H1 (cell line): ENCODE data around the gene KCNH1. TPM values are rescaled to one million over a fixed set of nuclear protein-coding genes. Genes with fewer than 3 reads are reported as not detected.

Experiments
- BCL11A ChIP-seq, 2 experiments: IDR thresholded peaks; one replicate each; pipeline ENCODE4 v1.6.1; 2011; ENCODE audit warnings: low read depth in 2 of 2, low read length in 2 of 2, mild to moderate bottlenecking in 2 of 2
- CEBPB ChIP-seq: IDR thresholded peaks from 2 replicates; pipeline ENCODE4 v1.6.1; 2012; ENCODE audit warnings: low read depth, low read length
- JUND ChIP-seq: IDR thresholded peaks from 2 replicates; pipeline ENCODE4 v1.6.1; 2011; ENCODE audit warnings: mild to moderate bottlenecking, improper control_type of control experiment, low read length
- MAFK ChIP-seq: IDR thresholded peaks from 2 replicates; pipeline ENCODE4 v1.6.1; 2012; ENCODE audit warnings: low read depth, mild to moderate bottlenecking, improper control_type of control experiment, low read length
- RAD21 ChIP-seq, 2 experiments: IDR thresholded peaks in 1 of 2; conservative IDR thresholded peaks in 1 of 2; 2 replicates each; pipeline ENCODE4 v1.6.1; 2011; ENCODE audit warnings: low read depth in 2 of 2, low read length in 2 of 2, improper control_type of control experiment in 1 of 2, inconsistent platforms in 1 of 2, mild to moderate bottlenecking in 1 of 2, moderate library complexity in 1 of 2
- SIN3A ChIP-seq, 2 experiments: IDR thresholded peaks in 1 of 2; conservative IDR thresholded peaks in 1 of 2; 2 replicates each; pipeline ENCODE4 v1.6.1; 2011 to 2012; ENCODE audit warnings: low read length in 2 of 2, improper control_type of control experiment in 1 of 2, low read depth in 1 of 2, mild to moderate bottlenecking in 1 of 2
- YY1 ChIP-seq: IDR thresholded peaks from 2 replicates; pipeline ENCODE4 v1.6.1; 2011; ENCODE audit warnings: low read depth, mild to moderate bottlenecking, low read length
- polyA plus RNA-seq, 7 experiments: library from polyadenylated mRNA; depleted of rRNA in 3 of 7; stranded (reverse) in 5 of 7; unstranded in 2 of 7; fragments of >200 nt in 5 of 7; fragments of 200-250 nt in 2 of 7; gene quantifications; 1 replicate in 5 of 7; 2 replicates in 1 of 7; 4 replicates in 1 of 7; pipeline versions ENCODE4 v1.2.1 to v1.2.3, GENCODE V29; 2011 to 2013; ENCODE audit warnings: missing spikeins in 2 of 7, mixed read lengths in 2 of 7
- total RNA-seq: library from RNA; stranded (reverse); fragmentation: NEBNext Ultra II Directional; extraction: Animal tissue kit (Norgen Biotek cat#: 25700); gene quantifications from 2 replicates; pipeline ENCODE4 v1.2.1, GENCODE V29; 2021

Gene KCNH1
- total and polyA plus RNA-seq, 2 of the 8 experiments (the other 6 are each of a cell fraction or from before 2014, with no cell fraction given): 0.27 to 0.34 TPM

GRCh38 chr1:210912752-210913151 lies 221.2 kb downstream of the KCNH1 start (continued):
- TF ChIP-seq CEBPB (no peak), YY1 (no peak), RAD21 (IDR thresholded peaks at IDR 0.05 in 1 of 2, conservative IDR thresholded peaks at IDR 0.05 in 1 of 2; ENCODE audit: low read depth in 2 of 2, low read length in 2 of 2) (no peak), MAFK (no peak), SIN3A (conservative IDR thresholded peaks at IDR 0.05 in 1 of 2, IDR thresholded peaks at IDR 0.05 in 1 of 2; ENCODE audit: low read depth in 1 of 2, low read length in 2 of 2) (no peak), BCL11A (IDR thresholded peaks at IDR 0.05; ENCODE audit: low read depth in 2 of 2, low read length in 2 of 2) (no peak), JUND (no peak)
- TF ChIP-seq, all 59 proteins: peak for 0
